Neural cell (in vitro differentiated cells): Measurements from ENCODE around the gene HRK.

ENCODE experiments used
- EZH2 ChIP-seq: fragments of 200-600, 300-800 bp; shearing (Covaris generic), sonication (generic); IDR thresholded peaks from 2 replicates; pipeline ENCODE4 v1.6.1; 2014; ENCODE audit warnings: antibody characterized with exemption, low read length, borderline replicate concordance, mild to moderate bottlenecking; ENCODE audit not compliant: insufficient read depth, poor library complexity, severe bottlenecking
- TF ChIP-seq, protein P1 (sequence below): fragments of 450-650 bp; IDR thresholded peaks from 2 replicates; pipeline ENCODE4 v1.5.1; 2014; ENCODE audit warnings: antibody characterized with exemption, mild to moderate bottlenecking, moderate library complexity; ENCODE audit not compliant: poor library complexity, severe bottlenecking

DNA sequence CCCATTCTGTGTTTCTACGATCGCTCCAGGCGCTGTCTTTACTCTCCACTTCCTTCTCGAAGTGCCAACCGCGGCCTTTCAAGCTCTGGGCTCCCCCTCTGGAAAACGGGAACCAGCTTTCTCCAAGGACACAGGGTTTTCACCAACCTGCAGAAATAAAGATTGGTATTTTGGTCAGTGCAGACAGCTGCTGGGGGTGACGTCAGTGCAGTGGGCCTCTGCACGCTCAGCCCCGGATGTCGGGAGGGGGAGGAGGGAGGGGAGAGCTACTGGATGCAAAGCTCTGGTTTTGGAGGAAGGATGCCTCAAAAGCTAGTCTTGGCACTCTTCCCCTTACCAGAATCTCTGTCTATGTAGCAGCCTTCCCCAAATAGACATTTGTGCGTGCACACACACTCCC is 19.9 kb downstream of the HRK start:
- TF ChIP-seq EZH2: no peak
- TF ChIP-seq, protein P1, sequence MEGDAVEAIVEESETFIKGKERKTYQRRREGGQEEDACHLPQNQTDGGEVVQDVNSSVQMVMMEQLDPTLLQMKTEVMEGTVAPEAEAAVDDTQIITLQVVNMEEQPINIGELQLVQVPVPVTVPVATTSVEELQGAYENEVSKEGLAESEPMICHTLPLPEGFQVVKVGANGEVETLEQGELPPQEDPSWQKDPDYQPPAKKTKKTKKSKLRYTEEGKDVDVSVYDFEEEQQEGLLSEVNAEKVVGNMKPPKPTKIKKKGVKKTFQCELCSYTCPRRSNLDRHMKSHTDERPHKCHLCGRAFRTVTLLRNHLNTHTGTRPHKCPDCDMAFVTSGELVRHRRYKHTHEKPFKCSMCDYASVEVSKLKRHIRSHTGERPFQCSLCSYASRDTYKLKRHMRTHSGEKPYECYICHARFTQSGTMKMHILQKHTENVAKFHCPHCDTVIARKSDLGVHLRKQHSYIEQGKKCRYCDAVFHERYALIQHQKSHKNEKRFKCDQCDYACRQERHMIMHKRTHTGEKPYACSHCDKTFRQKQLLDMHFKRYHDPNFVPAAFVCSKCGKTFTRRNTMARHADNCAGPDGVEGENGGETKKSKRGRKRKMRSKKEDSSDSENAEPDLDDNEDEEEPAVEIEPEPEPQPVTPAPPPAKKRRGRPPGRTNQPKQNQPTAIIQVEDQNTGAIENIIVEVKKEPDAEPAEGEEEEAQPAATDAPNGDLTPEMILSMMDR: no peak
